ENCODE measurements around the gene CTNNAL1.

DNA sequence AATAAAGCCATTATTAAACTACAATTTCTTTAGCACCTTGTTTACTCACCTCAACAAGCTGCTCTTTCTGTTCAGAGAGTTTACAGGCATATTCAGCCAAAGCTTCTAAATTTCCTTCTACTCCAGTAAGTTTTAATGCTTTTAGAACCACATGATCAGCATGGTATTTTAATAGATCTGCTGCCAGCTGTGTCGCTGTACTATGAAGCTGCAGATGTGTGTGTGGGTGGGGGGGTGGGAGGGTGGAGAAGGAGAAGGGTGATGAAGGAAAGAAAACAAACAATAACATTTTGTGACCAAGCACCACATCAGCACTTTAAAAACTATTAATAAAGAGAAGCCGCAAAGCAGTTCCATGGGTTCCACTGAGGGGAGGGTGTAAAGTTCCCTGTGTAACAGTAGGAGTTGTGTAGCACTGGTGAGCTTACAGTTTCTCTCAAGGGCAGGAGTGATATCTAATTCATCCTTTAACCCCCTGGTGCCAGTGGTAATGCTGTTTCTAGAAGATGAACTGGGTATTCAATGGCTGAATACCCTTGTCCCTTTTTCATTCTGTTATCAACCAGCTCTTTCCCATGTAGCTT lies 40.6 kb downstream of the CTNNAL1 start:
- TF ChIP-seq, protein P1, sequence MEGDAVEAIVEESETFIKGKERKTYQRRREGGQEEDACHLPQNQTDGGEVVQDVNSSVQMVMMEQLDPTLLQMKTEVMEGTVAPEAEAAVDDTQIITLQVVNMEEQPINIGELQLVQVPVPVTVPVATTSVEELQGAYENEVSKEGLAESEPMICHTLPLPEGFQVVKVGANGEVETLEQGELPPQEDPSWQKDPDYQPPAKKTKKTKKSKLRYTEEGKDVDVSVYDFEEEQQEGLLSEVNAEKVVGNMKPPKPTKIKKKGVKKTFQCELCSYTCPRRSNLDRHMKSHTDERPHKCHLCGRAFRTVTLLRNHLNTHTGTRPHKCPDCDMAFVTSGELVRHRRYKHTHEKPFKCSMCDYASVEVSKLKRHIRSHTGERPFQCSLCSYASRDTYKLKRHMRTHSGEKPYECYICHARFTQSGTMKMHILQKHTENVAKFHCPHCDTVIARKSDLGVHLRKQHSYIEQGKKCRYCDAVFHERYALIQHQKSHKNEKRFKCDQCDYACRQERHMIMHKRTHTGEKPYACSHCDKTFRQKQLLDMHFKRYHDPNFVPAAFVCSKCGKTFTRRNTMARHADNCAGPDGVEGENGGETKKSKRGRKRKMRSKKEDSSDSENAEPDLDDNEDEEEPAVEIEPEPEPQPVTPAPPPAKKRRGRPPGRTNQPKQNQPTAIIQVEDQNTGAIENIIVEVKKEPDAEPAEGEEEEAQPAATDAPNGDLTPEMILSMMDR (IDR thresholded peaks at IDR 0.05): no peak
- TF ChIP-seq EZH2 (IDR thresholded peaks at IDR 0.05; ENCODE audit: borderline replicate concordance, insufficient read depth, low read depth, low read length, poor library complexity, severe bottlenecking): no peak
